Measurements from ENCODE around the gene TBC1D22A. TPM values are rescaled to one million over a fixed set of nuclear protein-coding genes. Genes with fewer than 3 reads are reported as not detected.

TBC1D22A gene
- total RNA-seq, 4 donors from 2014 or later: 10.8 to 32.2 (median 22.3) TPM

DNA sequence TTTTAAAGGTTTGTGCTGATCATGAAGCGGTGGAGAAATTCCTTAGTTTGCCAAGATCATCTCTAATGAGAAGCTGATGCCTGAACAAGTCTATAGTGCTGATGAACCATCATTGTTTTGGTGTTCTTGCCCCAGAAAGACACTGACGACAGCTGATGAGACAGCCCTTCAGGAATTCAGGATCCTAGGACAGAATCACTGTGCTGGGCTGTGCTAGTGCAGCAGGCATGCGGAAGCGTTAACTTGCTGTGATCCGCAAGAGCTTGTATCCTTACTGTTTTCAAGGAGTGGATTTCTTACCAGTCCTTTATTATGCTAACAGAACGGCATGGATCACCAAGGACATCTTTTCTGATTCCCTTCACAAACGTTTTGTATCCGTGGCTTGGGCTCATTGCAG lies 104.1 kb downstream of the TBC1D22A start:
- TF ChIP-seq, protein P1, sequence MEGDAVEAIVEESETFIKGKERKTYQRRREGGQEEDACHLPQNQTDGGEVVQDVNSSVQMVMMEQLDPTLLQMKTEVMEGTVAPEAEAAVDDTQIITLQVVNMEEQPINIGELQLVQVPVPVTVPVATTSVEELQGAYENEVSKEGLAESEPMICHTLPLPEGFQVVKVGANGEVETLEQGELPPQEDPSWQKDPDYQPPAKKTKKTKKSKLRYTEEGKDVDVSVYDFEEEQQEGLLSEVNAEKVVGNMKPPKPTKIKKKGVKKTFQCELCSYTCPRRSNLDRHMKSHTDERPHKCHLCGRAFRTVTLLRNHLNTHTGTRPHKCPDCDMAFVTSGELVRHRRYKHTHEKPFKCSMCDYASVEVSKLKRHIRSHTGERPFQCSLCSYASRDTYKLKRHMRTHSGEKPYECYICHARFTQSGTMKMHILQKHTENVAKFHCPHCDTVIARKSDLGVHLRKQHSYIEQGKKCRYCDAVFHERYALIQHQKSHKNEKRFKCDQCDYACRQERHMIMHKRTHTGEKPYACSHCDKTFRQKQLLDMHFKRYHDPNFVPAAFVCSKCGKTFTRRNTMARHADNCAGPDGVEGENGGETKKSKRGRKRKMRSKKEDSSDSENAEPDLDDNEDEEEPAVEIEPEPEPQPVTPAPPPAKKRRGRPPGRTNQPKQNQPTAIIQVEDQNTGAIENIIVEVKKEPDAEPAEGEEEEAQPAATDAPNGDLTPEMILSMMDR (IDR thresholded peaks at IDR 0.05; ENCODE audit: low read depth): no peak

DNA sequence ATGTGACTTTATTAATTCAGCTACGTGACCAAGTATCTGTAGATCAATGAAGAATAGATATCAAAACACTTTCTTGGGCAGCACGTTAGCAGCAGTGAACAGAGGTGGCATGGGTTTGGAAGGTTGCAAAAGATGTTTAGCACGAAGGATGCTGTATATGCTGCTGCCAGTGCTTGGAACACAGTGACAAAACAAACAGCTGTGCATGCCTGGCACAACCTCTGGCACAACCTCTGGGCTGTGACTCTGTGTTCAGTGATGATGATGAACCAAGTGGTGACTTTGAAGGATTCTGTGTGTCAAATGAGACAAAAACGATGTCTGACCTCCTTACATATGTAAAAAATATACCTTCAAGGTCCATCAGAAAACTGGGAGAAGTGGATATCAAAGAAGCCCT lies 104.7 kb downstream of the TBC1D22A start:
- TF ChIP-seq, protein P1 (IDR thresholded peaks at IDR 0.05; ENCODE audit: low read depth): no peak

DNA sequence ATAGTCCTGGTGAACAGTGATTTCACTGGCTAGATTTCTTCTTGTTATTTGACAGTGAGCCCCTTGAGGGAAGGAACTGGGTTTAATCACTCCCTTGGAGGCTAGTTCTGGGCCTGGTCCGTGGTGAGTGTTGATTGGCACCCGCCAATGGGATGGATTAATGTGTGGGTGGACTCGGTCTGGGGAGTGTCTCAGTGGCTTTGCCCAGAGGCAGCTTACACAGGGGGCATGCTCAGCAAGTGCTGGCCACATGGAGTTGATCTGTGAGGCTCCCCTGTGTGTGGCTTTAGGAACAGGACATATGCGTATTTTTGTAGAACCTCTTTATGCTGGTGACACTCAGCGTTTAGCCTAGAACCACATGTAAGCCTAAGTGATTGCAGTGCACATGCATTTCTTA lies 106.9 kb downstream of the TBC1D22A start:
- TF ChIP-seq, protein P1 (IDR thresholded peaks at IDR 0.05; ENCODE audit: low read depth): no peak

DNA sequence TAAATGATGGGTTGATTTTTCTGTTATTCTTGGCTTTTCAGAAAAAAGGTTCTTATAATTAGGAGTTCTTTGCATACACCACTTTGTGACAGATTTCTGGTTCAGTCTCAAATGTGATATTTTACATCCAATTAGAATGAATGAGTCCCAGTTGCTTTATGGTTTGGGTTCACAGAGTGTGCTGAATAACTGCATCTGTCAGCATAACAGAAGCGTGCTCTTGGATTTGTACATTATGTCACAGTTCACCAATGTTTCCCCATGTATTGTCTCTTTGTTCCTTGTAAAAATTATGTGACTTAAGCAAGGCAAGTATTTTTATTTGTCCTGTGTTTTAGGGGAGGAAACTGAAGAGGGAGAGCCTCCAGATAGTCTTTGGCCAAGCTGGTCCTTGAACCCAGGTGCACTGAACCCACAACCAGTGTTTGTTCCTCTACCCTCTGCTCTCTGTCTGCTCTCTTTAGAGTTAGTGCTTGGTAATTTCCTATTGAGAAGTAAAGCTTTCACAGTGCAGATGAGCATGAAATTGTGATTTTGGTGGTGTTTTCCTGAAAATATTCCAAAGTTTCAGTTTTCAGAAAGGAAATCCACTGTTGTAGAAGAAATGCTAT lies 107.5 kb downstream of the TBC1D22A start:
- TF ChIP-seq, protein P1 (IDR thresholded peaks at IDR 0.05; ENCODE audit: low read depth): no peak

DNA sequence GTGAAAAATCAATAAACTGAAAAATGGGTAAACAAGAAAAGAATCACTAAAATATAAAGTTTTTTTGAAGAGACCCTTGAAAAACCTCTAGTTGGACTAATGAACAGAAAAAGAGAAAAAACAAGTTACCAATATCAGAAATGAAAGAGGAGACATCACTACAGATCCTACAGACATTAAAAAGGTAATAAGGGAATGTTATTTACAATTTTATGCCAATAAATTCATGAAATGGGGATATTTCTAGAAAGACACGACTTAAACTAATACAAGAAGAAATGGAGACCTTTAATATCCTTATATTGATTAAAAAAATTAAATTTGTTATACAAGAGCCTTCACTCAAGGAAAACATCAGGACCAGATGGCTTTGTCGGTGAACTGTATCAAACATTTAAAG lies 109.4 kb downstream of the TBC1D22A start:
- TF ChIP-seq, protein P1 (IDR thresholded peaks at IDR 0.05; ENCODE audit: low read depth): no peak

DNA sequence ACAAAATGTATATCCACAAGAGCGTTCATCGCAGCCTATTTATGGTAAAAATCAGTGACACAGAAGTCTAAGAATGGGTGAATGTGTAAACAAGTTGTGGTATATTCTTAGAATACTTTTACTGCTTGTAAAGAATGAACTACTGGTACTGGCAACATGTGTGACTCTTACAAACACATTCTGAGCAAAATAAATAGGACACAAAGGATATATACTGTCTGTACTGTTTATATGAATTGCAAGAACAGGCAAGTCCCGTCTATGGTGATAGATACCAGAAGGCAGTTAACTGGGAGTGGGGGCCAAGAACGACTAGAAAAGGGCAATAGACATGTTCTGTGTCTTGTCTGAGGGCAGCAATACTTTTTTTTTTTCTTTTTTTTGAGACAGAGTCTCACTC lies 112.6 kb downstream of the TBC1D22A start:
- TF ChIP-seq, protein P1 (IDR thresholded peaks at IDR 0.05; ENCODE audit: low read depth): no peak

DNA sequence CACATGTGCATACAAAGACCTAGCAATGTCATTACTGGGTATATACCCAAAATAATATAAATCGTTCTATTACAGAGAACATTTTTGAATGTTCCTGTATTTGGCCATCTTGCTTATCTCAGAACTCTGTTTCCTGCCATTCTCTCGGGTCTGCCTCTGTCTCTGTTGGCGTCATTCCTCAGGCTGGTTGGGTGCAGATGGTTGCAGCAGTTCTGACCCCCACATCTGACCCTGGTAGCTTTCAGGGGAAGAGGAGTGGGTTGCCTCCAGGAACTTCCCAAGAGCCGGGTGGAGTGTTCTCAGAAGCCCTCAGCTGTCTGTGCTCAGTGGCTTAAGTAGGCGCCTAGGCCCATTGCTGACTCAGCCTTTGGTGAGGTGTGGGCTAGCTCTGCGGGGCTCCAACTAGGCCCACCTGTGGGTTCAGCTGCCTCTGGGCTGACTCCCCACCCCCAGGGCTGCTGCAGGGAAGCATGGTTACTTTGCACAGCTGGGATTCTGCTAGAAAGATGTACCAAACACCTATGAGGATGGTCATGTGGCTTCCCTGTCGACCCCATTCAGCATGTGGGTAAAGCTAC lies 114.0 kb downstream of the TBC1D22A start:
- TF ChIP-seq, protein P1 (IDR thresholded peaks at IDR 0.05; ENCODE audit: low read depth): no peak
